GM18873 (cell line): ENCODE results near the gene MAGEA12.
"Not testable (repeated sequence)": the region's sequence is repeated elsewhere in the genome, so short reads cannot be mapped to it uniquely, and the experiment has no call there.

Experiments
- ATAC-seq: cut with Tn5 transposase; IDR thresholded peaks from one replicate; pipeline ENCODE4 v1.9.1; 2021; ENCODE audit warnings: mild to moderate bottlenecking, moderate library complexity, moderate number of reproducible peaks; ENCODE audit not compliant: unreplicated experiment, low FRiP score

The MAGEA12 gene

GRCh38 chrX:152761582-152761981, 28.0 kb downstream of the MAGEA12 start:
- ATAC-seq: not testable (repeated sequence)

- not testable (repeated sequence) for ATAC-seq
These were observed 33.0 kb downstream of the MAGEA12 start for GRCh38 chrX:152766562-152766961.

DNA sequence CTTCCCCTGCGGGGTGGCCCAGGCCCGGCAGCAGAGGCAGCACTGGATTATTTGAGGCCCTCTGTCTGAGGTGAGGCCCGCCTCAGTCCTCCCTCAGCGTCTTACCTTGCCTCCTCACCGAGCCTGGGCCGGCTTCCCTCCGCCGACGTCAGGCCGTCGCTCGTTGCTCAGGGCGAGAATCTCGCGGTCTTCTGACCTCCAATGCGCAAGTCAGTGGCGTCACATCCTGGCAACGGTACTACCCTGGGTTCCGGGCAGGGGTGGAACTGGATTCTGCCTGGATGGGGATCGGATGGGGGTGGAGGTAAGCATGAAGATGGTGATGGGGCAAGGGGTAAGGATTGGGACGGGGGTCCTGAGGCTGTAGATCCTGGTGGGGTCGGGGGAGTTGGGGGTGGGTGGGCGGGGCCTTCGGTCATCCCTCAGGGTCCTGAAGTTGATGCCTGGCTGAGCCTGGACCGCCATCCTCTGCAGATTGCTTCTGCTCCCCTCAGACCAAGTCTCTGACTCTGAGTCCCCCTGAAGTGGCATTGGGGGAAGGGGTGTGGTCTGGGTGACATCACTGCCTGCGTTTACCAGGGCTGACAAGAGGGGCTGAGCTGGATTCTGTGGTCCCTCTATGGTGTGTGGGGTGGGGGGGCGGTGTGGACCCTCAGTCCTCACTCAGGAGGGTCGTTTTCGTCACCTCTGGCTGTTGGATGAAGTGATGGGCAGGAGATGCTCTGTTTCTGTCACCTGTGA, 36.2 kb downstream of the MAGEA12 start, which contains the start of gene MAGEA6:
Gene MAGEA6, minus strand, starts transcription at position 141 of the 741 bp plus-strand sequence. CDS start 2,039 bp downstream, outside the sequence.
- ATAC-seq: not testable (repeated sequence)

- ATAC-seq: peak; percentile 67
These were observed 53.5 kb downstream of the MAGEA12 start for GRCh38 chrX:152787062-152787461.
